Activated CD4-positive, alpha-beta memory T cell treated with anti-CD3 and anti-CD28 coated beads for 36 hours (primary cell): ENCODE measurements around the gene SEC16A. TPM values are rescaled to one million over a fixed set of nuclear protein-coding genes. Genes with fewer than 3 reads are reported as not detected.
A peak's percentile ranks its signal among the peaks of the same experiment; 100 is the strongest.
"Not testable (repeated sequence)": the region's sequence is repeated elsewhere in the genome, so short reads cannot be mapped to it uniquely, and the experiment has no call there.

ENCODE experiments used
- CTCF ChIA-PET: fragments of 350-600 bp; sonication (Branson Sonifier 250); formaldehyde crosslinking; loops from one replicate; lab custom pipeline; 2021; ENCODE audit warnings: antibody characterized with exemption, inconsistent platforms; lab: Charles Lee
- POLR2A ChIA-PET: fragments of 350-600 bp; sonication (Branson Sonifier 250); formaldehyde crosslinking; loops from one replicate; lab custom pipeline; 2021; ENCODE audit warnings: antibody characterized with exemption; lab: Charles Lee
- DNase-seq: peaks from one replicate; pipeline ENCODE4 v3.0.0-alpha.2; 2020
- H3K27ac Mint-ChIP-seq: one replicate; pipeline ENCODE4 v1.8.0; 2021; ENCODE audit warnings: mixed read lengths
- H3K27me3 Mint-ChIP-seq: one replicate; pipeline ENCODE4 v1.8.0; 2021; ENCODE audit warnings: mixed read lengths
- H3K36me3 Mint-ChIP-seq: one replicate; pipeline ENCODE4 v1.8.0; 2021; ENCODE audit warnings: mixed read lengths
- H3K4me1 Mint-ChIP-seq: one replicate; pipeline ENCODE4 v1.8.0; 2021; ENCODE audit warnings: low read depth, mixed read lengths
- H3K4me3 Mint-ChIP-seq: one replicate; pipeline ENCODE4 v1.8.0; 2021; ENCODE audit warnings: mild to moderate bottlenecking, mixed read lengths
- H3K9me3 Mint-ChIP-seq: one replicate; pipeline ENCODE4 v1.8.0; 2021; ENCODE audit warnings: mixed read lengths
- intact Hi-C: fragments of 100-400 bp; cut with micrococcal nuclease; formaldehyde crosslinking; loops from one replicate; pipeline ENCODE4 v1.15.1; 2023
- total RNA-seq, 2 experiments: library from RNA; stranded (reverse); gene quantifications; one replicate each; pipeline ENCODE4 v1.2.3, GENCODE V29; 2021

SEC16A gene
- total RNA-seq, 2 experiments from 2014 or later, result 54.1 to 57.0 TPM

GRCh38 chr9:136429075-136429628 lies 53.7 kb downstream of the SEC16A start:
- Mint-ChIP-seq H3K27me3 (no peaks in the 10 kb centered on the region), H3K4me1 (peaks cover 5% of the 10 kb centered on the region), H3K4me3 (no peak overlapping the region), H3K27ac (no peak overlapping the region), H3K9me3 (no peaks in the 10 kb centered on the region), H3K36me3 (peaks cover 15% of the 10 kb centered on the region)
- DNase-seq, result no peak
- CTCF ChIA-PET, result no interaction called here
- intact Hi-C loops, result no loop called here
- POLR2A ChIA-PET, result no interaction called here

DNA sequence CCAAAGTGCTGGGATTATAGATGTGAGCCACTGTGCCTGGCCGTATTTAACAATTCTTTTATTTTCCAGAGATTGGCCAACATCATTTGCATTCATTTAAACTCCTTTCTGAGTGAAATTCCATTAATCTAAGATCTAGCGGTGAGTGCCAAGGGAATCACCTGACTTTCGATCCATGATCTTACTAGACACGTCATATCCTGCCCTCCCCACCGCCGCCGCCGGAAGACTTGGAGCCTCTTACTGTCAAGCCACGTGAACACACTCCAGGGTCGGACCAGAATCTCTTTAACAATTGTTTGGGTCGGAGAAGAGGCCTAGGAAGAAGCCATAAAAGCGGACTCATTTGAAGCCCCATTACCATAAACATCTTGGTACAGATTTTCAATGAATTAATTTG lies 56.1 kb downstream of the SEC16A start:
- Mint-ChIP-seq H3K4me3 (no peak overlapping the region), H3K9me3 (no peaks in the 10 kb centered on the region), H3K4me1 (peaks cover 5% of the 10 kb centered on the region), H3K36me3 (peaks cover 18% of the 10 kb centered on the region), H3K27me3 (no peaks in the 10 kb centered on the region), H3K27ac (no peak overlapping the region)
- ChIA-PET CTCF (interaction anchor here (1.0 kb wide), 1 partner anchor 113 kb away, joined by 3 read pairs; no protein-coding TSS in a partner anchor), POLR2A (no interaction called here)
- intact Hi-C loops, result no loop called here
- DNase-seq, result no peak

DNA sequence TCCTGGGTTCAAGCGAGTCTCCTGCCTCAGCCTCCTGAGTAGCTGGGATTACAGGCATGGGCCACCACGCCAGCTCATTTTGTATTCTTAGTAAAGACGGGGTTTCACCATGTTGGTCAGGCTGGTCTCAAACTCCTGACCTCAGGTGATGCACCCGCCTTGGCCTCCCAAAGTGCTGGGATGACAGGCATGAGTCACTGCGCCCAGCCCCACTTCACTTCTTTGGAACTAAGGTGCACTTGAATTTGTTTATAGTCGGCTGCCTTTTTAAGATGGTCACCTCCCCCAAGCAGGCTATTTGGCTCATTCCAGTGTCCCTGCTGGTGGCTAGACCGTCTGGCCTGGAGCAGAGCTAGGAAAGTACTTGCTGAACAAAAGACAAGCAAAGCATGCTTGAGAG lies 57.5 kb downstream of the SEC16A start:
- peak overlapping the region; percentile 56 for H3K27ac Mint-ChIP-seq
- H3K36me3 Mint-ChIP-seq, result peaks cover 25% of the 10 kb centered on the region
- POLR2A ChIA-PET, H3K27me3 Mint-ChIP-seq, H3K4me1 Mint-ChIP-seq, intact Hi-C loops, H3K4me3 Mint-ChIP-seq, H3K9me3 Mint-ChIP-seq: not testable (repeated sequence)
- peak; percentile 26 for DNase-seq
- CTCF ChIA-PET, result interaction anchor here (1.0 kb wide), 1 partner anchor 16 kb away, joined by 3 read pairs; no protein-coding TSS in a partner anchor

- Mint-ChIP-seq H3K4me1 (peaks cover 5% of the 10 kb centered on the region), H3K36me3 (peaks cover 23% of the 10 kb centered on the region), H3K27me3 (no peaks in the 10 kb centered on the region), H3K9me3 (no peaks in the 10 kb centered on the region), H3K27ac (peak overlapping the region; percentile 56), H3K4me3 (no peak overlapping the region)
- no peak for DNase-seq
- intact Hi-C loops, result no loop called here
- ChIA-PET POLR2A (interaction anchor here (1.1 kb wide), 1 partner anchor 11 kb away, joined by 3 read pairs; no protein-coding TSS in a partner anchor), CTCF (interaction anchor here (0.6 to 1.0 kb wide), 3 partner anchors 15 to 170 kb away, joined by 3 to 4 read pairs (median 3); no protein-coding TSS in a partner anchor)
These were observed 58.0 kb downstream of the SEC16A start for GRCh38 chr9:136424750-136425362.

DNA sequence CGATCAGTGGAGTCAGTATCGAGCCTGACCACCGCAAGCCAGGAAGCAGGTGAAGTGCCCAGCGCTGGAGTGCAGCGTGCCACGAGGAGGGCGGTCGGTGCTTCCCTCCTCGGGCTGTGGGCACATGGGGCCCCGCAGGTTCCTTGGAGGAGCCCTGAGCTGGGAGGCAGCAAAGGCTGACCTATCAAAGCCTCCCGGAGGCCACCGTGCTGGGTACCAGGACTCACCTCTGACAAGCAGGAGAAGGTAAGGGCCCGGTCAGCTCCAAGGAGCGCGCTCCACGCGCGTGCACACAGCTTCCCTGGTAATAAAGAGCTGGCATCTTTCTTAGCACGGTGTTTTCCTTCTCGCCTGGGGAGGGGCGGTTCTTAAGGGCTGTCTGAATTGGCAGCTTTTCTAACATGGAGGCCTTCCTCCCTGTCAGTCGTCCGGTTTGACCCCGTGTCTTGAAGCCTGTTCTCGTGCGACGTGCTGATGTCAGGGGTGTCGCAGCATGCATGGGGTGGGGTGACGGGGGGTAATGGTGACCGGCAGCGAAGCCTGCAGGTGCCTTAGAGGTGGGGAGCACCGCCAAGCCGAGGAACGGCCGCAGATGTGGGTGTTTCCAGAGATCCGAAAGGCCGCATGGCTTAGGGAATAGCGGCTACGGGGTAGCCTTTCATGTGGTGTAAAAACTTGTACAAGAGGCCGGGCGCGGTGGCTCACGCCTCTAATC lies 59.3 kb downstream of the SEC16A start:
- DNase-seq, result no peak
- peaks cover 24% of the 10 kb centered on the region for H3K36me3 Mint-ChIP-seq
- no peaks in the 10 kb centered on the region for H3K9me3 Mint-ChIP-seq
- intact Hi-C loops, result no loop called here
- no peak overlapping the region for H3K27ac Mint-ChIP-seq
- ChIA-PET CTCF (interaction anchor here (1.1 kb wide), 2 partner anchors 11 to 17 kb away, joined by 3 read pairs; no protein-coding TSS in a partner anchor), POLR2A (interaction anchor here (1.0 kb wide), 1 partner anchor 14 kb away, joined by 3 read pairs; no protein-coding TSS in a partner anchor)
- H3K27me3 Mint-ChIP-seq, result no peaks in the 10 kb centered on the region
- H3K4me3 Mint-ChIP-seq, result no peak overlapping the region
- peaks cover 5% of the 10 kb centered on the region for H3K4me1 Mint-ChIP-seq

- peaks cover 5% of the 10 kb centered on the region for H3K4me1 Mint-ChIP-seq
- ChIA-PET POLR2A (interaction anchor here (1.0 kb wide), 1 partner anchor 13 kb away, joined by 3 read pairs; no protein-coding TSS in a partner anchor), CTCF (interaction anchor here (1.1 kb wide), 2 partner anchors 12 to 17 kb away, joined by 3 read pairs; no protein-coding TSS in a partner anchor)
- peaks cover 29% of the 10 kb centered on the region for H3K36me3 Mint-ChIP-seq
- no peaks in the 10 kb centered on the region for H3K9me3 Mint-ChIP-seq
- no peak overlapping the region for H3K4me3 Mint-ChIP-seq
- H3K27me3 Mint-ChIP-seq, result no peaks in the 10 kb centered on the region
- no peak overlapping the region for H3K27ac Mint-ChIP-seq
- DNase-seq, result no peak
- intact Hi-C loops, result no loop called here
These were observed 60.0 kb downstream of the SEC16A start for GRCh38 chr9:136422876-136423275.

GRCh38 chr9:136421791-136422190 lies 61.0 kb downstream of the SEC16A start:
- POLR2A ChIA-PET, result no interaction called here
- no peaks in the 10 kb centered on the region for H3K9me3 Mint-ChIP-seq
- CTCF ChIA-PET, result interaction anchor here (0.5 kb wide), 1 partner anchor 582 kb away, joined by 3 read pairs; no protein-coding TSS in a partner anchor
- peaks cover 33% of the 10 kb centered on the region for H3K36me3 Mint-ChIP-seq
- no peaks in the 10 kb centered on the region for H3K27me3 Mint-ChIP-seq
- intact Hi-C loops, result no loop called here
- peaks cover 5% of the 10 kb centered on the region for H3K4me1 Mint-ChIP-seq
- no peak overlapping the region for H3K4me3 Mint-ChIP-seq
- no peak for DNase-seq
- no peak overlapping the region for H3K27ac Mint-ChIP-seq

DNA sequence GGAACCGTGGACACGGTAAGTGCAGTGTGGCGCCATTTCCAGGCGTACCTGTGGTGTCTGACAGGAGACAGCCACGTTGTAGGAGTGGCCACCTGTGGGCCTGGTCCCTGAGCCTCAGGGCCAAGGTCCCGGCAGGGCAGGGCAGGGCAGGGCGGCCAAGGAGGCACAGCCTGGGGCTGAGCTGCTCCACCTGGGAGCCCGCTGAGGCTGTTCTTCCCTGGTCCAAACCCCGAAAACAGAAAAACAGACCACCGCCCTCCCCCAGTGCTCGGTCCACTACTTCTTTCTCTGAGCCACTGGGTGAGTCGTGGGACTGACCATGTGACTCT lies 63.8 kb downstream of the SEC16A start:
- no peaks in the 10 kb centered on the region for H3K9me3 Mint-ChIP-seq
- H3K36me3 Mint-ChIP-seq, result peaks cover 41% of the 10 kb centered on the region
- H3K4me1 Mint-ChIP-seq, result no peaks in the 10 kb centered on the region
- DNase-seq, result no peak
- intact Hi-C loops, result no loop called here
- H3K27me3 Mint-ChIP-seq, result no peaks in the 10 kb centered on the region
- no peak overlapping the region for H3K4me3 Mint-ChIP-seq
- H3K27ac Mint-ChIP-seq, result no peak overlapping the region
- ChIA-PET POLR2A (no interaction called here), CTCF (no interaction called here)

DNA sequence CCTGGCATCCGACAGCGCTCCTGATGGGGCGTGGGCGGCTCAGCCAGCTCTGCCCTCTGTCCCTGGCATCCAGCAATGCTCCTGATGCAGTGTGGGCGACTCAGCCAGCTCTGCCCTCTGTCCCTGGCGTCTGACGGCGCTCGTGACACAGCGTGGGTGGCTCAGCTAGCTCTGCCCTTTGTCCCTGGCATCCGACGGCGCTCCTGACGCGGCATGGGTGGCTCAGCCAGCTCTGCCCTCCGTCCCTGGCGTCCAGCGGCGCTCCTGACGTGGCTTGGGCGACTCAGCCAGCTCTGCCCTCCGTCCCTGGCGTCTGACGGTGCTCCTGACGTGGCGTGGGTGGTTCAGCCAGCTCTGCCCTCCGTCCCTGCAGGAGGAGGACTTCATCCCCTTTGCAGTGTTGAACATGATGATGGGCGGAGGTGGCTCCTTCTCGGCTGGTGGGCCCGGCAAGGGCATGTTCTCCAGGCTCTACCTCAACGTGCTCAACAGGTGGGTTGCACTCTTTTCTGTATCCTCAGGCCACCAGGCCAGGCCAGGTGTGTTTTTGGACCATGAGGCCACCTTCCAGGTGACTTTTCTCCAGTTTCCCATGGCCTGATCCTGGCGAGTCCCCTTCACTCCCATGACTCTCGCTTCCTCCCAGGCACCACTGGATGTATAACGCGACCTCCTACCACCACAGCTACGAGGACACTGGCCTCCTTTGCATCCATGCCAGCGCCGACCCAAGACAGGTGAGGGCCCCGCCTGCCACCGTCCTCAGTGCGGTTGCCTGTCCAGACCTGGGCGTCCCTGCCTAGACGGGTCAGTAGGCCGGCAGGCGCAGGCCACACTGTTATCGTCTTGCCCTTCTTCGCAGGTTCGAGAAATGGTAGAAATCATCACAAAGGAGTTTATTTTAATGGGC lies 64.4 kb downstream of the SEC16A start:
- ChIA-PET POLR2A (no interaction called here), CTCF (no interaction called here)
- DNase-seq, result no peak
- intact Hi-C loops, result no loop called here
- Mint-ChIP-seq H3K9me3 (no peaks in the 10 kb centered on the region), H3K4me3 (no peak overlapping the region), H3K27ac (no peak overlapping the region), H3K36me3 (peaks cover 47% of the 10 kb centered on the region), H3K27me3 (no peaks in the 10 kb centered on the region), H3K4me1 (peaks cover 2% of the 10 kb centered on the region)

- intact Hi-C loops, result no loop called here
- CTCF ChIA-PET, result no interaction called here
- H3K4me1 Mint-ChIP-seq, result peaks cover 11% of the 10 kb centered on the region
- peaks cover 53% of the 10 kb centered on the region for H3K36me3 Mint-ChIP-seq
- H3K27me3 Mint-ChIP-seq, result no peaks in the 10 kb centered on the region
- no peak overlapping the region for H3K4me3 Mint-ChIP-seq
- H3K9me3 Mint-ChIP-seq, result no peaks in the 10 kb centered on the region
- DNase-seq, result no peak
- no peak overlapping the region for H3K27ac Mint-ChIP-seq
- POLR2A ChIA-PET, result no interaction called here
These were observed 65.9 kb downstream of the SEC16A start for GRCh38 chr9:136416914-136417313.

DNA sequence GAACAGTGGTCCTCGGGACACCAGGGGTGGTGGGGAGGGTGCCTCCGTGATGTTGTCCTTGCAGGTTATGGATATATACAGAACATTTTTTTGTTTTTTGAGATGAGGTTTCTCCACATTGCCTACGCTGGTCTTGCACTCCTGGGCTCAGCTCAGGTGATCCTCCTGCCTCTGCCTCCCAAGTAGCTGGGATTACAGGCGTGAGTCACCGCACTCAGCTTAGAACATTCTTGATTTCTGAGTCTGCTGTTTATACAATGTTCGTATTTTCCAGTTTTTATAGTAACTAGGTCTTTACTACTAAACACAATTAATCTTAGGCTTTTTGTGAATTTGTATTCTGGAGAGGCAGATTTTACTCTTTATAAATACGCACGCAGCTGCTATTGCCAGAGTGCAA lies 66.4 kb downstream of the SEC16A start:
- intact Hi-C loops, result no loop called here
- Mint-ChIP-seq H3K27ac (no peak overlapping the region), H3K36me3 (peaks cover 56% of the 10 kb centered on the region), H3K4me3 (no peak overlapping the region), H3K9me3 (no peaks in the 10 kb centered on the region), H3K4me1 (peaks cover 16% of the 10 kb centered on the region), H3K27me3 (no peaks in the 10 kb centered on the region)
- ChIA-PET CTCF (no interaction called here), POLR2A (no interaction called here)
- DNase-seq, result no peak
